GM20431 (cell line): ENCODE data around the gene LASP1NB.
"Not testable (repeated sequence)": the region's sequence is repeated elsewhere in the genome, so short reads cannot be mapped to it uniquely, and the experiment has no call there.

Experiments used
- in situ Hi-C: fragments of 300-500 bp; cut with MseI, MboI; formaldehyde crosslinking; loops from one replicate; pipeline ENCODE4 v1.15.0; 2020; ENCODE audit warnings: low sequenced_read_pairs; ENCODE audit not compliant: unreplicated experiment

The LASP1NB gene

GRCh38 chr17:38915639-38915995 is 9.8 kb upstream of the LASP1NB start:
- in situ Hi-C loops = no loop called here

- in situ Hi-C loops = no loop called here
Observed at GRCh38 chr17:38916771-38917170, 8.6 kb upstream of the LASP1NB start.

DNA sequence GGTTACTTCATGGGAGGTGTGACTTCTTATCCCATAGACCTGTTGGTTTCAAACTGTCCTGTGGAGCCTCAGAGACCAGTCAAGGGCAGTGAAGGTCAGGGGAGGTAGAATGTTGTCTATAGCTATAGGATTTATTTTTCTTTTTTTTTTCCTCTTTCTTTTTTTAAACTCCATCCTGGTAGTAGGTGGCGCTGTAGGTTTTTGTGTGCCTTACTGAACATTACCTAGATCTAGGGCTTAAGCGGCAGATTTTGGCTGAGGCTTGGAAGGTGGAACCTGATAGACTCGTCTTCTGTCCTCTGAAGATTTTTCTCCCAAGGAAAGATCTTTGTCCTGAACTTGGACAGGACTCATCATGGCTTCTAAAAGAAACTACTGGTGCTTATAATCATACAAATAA is 8.2 kb upstream of the LASP1NB start:
- in situ Hi-C loops = no loop called here

DNA sequence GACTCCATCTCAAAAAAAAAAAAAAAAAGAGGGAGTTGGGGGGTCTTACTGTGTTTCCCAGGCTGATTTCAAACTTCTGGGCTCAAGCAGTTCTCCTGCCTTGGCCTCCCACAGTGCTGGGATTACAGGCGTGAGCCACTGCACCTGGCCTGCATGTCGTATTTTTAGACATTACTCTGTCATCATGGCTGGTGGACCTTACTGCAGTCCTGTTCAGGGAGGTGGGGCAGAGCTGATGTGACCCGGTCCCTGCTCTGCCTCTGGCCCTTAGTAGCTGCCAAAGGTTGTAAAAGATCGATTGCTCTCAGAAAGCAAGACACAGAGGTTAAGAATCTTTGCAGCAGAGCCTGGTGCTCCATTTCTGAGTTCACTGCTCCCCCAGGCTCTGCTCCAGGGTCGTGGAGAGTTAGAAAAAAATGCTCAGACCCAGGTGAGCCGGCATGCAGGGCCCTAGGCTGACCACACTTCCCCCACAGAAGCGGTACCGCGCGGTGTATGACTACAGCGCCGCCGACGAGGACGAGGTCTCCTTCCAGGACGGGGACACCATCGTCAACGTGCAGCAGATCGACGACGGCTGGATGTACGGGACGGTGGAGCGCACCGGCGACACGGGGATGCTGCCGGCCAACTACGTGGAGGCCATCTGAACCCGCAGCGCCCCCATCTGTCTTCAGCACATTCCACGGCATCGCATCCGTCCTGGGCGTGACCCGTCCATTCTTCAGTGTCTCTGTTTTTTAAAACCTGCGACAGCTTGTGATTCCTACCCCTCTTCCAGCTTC is 7.1 kb upstream of the LASP1NB start:
- in situ Hi-C loops = no loop called here

DNA sequence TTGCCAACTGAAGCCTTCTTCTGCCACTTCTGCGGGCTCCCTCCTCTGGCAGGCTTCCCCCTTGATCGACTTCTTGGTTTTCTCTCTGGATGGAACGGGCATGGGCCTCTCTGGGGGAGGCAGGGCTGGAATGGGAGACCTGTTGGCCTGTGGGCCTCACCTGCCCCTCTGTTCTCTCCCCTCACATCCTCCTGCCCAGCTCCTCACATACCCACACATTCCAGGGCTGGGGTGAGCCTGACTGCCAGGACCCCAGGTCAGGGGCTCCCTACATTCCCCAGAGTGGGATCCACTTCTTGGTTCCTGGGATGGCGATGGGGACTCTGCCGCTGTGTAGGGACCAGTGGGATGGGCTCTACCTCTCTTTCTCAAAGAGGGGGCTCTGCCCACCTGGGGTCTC is 6.5 kb upstream of the LASP1NB start:
- in situ Hi-C loops = no loop called here

DNA sequence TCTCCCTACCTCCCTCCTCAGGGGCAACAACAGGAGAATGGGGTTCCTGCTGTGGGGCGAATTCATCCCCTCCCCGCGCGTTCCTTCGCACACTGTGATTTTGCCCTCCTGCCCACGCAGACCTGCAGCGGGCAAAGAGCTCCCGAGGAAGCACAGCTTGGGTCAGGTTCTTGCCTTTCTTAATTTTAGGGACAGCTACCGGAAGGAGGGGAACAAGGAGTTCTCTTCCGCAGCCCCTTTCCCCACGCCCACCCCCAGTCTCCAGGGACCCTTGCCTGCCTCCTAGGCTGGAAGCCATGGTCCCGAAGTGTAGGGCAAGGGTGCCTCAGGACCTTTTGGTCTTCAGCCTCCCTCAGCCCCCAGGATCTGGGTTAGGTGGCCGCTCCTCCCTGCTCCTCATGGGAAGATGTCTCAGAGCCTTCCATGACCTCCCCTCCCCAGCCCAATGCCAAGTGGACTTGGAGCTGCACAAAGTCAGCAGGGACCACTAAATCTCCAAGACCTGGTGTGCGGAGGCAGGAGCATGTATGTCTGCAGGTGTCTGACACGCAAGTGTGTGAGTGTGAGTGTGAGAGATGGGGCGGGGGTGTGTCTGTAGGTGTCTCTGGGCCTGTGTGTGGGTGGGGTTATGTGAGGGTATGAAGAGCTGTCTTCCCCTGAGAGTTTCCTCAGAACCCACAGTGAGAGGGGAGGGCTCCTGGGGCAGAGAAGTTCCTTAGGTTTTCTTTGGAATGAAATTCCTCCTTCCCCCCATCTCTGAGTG is 5.9 kb upstream of the LASP1NB start:
- in situ Hi-C loops = no loop called here

- in situ Hi-C loops = no loop called here
Observed at GRCh38 chr17:38920374-38921291, 4.8 kb upstream of the LASP1NB start.

GRCh38 chr17:38921756-38922411 is 3.5 kb upstream of the LASP1NB start:
- in situ Hi-C loops = no loop called here

DNA sequence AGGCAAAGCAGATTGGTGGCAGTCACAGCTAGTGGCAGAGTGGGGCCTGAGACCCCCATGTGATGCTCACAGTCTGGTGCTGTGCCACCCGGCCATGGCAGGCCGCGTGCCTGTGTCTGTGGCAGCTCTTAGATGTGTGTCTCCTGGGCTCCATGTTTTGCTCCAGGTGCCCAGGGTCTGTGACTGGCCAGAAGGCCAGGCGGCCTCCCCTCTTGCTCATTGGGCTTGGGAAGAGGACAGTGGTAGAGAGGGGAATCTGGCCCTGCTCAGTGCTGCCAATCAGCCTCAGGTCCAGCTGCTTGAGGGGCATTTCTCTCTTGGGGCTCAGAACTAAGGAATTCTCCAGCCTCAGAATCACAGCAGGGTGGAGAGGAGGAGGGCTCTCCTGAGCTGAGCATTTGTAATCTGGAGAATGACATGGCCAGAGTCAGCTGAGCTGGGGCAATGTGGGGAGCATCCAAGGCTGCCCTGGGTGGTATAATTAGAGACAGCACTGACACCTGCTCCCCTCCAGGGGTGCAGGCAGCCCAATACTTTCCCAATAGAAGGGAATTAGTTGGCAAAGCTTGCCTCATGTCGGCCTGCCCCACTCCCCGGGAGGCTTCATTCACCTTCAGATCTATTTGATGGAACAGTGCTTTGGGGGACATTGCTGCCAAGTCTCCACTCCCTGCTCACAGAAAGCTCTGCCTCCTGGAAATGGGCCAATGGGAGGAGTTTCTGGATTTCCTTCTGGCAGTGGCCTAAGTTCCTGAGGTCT is 2.7 kb upstream of the LASP1NB start:
- in situ Hi-C loops = no loop called here

- in situ Hi-C loops = no loop called here
Observed at GRCh38 chr17:38926293-38927070, 1.1 kb downstream of the LASP1NB start.

- in situ Hi-C loops = not testable (repeated sequence)
Observed at GRCh38 chr17:38930782-38931181, 5.4 kb downstream of the LASP1NB start.

DNA sequence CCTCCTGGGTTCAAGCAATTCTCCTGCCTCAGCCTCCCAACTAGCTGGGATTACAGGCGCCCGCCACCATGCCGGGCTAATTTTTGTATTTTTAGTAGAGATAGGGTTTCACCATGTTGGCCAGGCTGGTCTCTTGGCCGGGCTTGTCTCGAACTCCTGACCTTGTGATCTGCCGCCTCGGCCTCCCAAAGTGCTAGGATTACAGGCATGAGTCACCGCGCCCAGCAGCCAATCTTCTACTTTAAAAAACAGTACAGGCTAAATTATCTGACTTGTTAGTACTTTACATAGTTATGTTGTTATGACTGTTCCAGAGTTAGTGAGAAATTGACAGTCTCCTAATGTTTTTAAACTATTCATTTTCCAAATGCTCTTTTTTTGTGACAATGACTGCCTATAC is 8.5 kb downstream of the LASP1NB start:
- in situ Hi-C loops = not testable (repeated sequence)

DNA sequence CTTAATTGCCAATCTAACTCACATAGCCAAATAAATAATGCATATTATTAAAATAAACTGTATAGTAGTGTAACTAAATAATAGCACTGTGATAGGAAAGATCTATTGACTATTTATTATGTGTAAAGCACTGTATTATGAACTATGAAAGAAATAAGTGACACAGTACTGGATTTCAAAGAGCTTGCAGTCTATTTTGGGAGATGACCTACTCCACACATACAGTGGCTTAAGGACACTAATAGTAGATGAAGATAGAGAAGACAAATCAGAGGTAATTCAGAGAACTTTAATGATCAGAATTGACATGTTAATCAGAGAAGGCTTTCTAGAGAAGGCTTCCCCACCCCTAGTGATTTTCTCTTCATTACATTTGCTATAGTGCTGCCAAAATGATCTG is 14.6 kb downstream of the LASP1NB start:
- in situ Hi-C loops = no loop called here

DNA sequence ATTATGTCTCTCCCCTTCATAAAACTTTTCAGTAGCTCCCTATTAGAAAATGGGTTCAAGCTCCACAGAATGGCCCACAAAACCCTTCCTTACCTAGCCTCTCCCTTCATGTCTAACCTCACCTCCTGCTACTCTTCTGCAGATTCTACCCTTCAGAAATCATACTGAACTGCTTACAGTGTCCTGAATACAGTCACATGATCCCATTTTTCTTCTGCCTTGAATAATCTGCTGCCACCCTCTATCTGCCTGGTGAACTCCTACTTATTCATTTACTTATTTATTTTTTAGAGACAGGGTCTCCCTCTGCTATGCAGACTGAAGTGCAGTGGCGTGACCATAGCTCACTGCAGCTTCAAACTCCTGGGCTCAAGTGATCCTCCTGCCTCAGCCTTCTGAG is 15.0 kb downstream of the LASP1NB start:
- in situ Hi-C loops = no loop called here

- in situ Hi-C loops = no loop called here
Observed at GRCh38 chr17:38942696-38943334, 17.4 kb downstream of the LASP1NB start.

DNA sequence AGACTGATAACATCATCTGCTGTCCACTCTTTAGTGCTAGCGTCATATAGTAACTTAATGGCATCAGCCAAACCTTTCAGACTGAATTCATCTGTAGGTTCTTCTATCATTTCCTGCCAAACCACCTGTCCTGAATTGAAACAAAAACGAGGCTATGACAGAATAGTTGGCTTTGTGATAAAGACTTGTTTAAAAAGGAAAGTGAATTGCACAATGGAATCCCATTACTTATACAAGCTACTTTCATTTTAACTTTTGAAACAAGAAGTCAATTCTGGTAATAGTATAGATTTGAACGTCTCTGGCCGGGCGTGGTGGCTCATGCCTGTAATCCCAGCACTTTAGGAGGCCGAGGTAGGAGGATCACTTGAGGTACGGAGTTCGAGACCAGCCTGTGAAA is 18.2 kb downstream of the LASP1NB start:
- in situ Hi-C loops = no loop called here

DNA sequence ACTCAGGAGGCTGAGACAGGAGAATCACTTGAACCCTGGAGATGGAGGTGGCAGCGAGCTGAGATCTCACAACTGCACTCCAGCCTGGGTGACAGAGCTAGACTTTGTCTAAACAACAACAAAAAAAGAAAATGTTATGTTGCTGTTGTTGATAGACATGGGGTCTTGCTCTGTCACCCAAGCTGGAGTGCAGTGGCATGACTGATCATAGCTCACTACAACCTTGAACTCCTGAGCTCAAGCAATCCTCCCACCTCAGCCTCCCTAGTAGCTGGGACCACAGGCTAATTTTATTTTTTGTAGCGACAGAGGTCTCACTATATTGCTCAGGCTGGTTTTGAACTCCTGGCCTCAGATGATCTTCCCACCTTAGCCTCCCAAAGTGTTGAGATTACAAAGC is 21.8 kb downstream of the LASP1NB start:
- in situ Hi-C loops = no loop called here

- in situ Hi-C loops = not testable (repeated sequence)
Observed at GRCh38 chr17:38953800-38954199, 28.4 kb downstream of the LASP1NB start.
